ENCODE results near the gene JMJD8. TPM values are rescaled to one million over a fixed set of nuclear protein-coding genes. Genes with fewer than 3 reads are reported as not detected.

Gene JMJD8
- total and polyA plus RNA-seq, 7 donors = 19.1 to 63.5 (median 25.5) TPM

- Histone ChIP-seq H3K27me3 (ENCODE audit: insufficient read depth in 3 of 3, low read length in 2 of 3) (no peaks in the 10 kb centered on the region), H3K36me3 (ENCODE audit: insufficient read depth in 1 of 2, low read depth in 1 of 2) (peaks cover 0 to 9% of the 10 kb centered on the region in 2 donors), H3K4me3 (no peak overlapping the region), H3K27ac (no peak overlapping the region), H3K4me1 (peaks cover 29% of the 10 kb centered on the region), H3K9me3 (no peaks in the 10 kb centered on the region)
- 73 to 84% (median 78%) methylated on average over 6 of the region's 6 CpGs for WGBS, 3 donors
- DNase-seq = no peak
- no peak for ATAC-seq
- intact Hi-C loops (cut with DNase I) = no loop called here
- no peak for TF ChIP-seq CTCF (IDR thresholded peaks at IDR 0.05)
Observed at GRCh38 chr16:718922-719321, 34.8 kb upstream of the JMJD8 start.

- DNase-seq = no peak
- no peak for ATAC-seq
- peaks cover 29% of the 10 kb centered on the region for H3K4me1 ChIP-seq
- peaks cover 0 to 9% of the 10 kb centered on the region in 2 donors for H3K36me3 ChIP-seq (ENCODE audit: insufficient read depth in 1 of 2, low read depth in 1 of 2)
- intact Hi-C loops (cut with DNase I) = no loop called here
- no peak for TF ChIP-seq CTCF (IDR thresholded peaks at IDR 0.05)
- no peak overlapping the region for H3K27ac ChIP-seq
- H3K27me3 ChIP-seq (ENCODE audit: insufficient read depth in 3 of 3, low read length in 2 of 3) = no peaks in the 10 kb centered on the region
- H3K4me3 ChIP-seq = no peak overlapping the region
- 88 to 97% (median 90%) methylated on average over 9 of the region's 9 CpGs for WGBS, 3 donors
- no peaks in the 10 kb centered on the region for H3K9me3 ChIP-seq
Observed at GRCh38 chr16:718389-718788, 34.3 kb upstream of the JMJD8 start.

- peaks cover 0 to 7% of the 10 kb centered on the region in 2 donors for H3K36me3 ChIP-seq (ENCODE audit: insufficient read depth in 1 of 2, low read depth in 1 of 2)
- ATAC-seq (no peak), DNase-seq (no peak)
- 71 to 78% (median 73%) methylated on average over 27 to 32 of the region's 32 CpGs for WGBS, 3 donors
- peaks cover 29% of the 10 kb centered on the region for H3K4me1 ChIP-seq
- no peak overlapping the region for H3K4me3 ChIP-seq
- no peaks in the 10 kb centered on the region for H3K9me3 ChIP-seq
- no peak for TF ChIP-seq CTCF (IDR thresholded peaks at IDR 0.05)
- intact Hi-C loops (cut with DNase I) = no loop called here
- H3K27me3 ChIP-seq (ENCODE audit: insufficient read depth in 3 of 3, low read length in 2 of 3) = no peaks in the 10 kb centered on the region
- no peak overlapping the region for H3K27ac ChIP-seq
Observed at GRCh38 chr16:717450-718245, 33.5 kb upstream of the JMJD8 start.

- Histone ChIP-seq H3K27ac (no peak overlapping the region), H3K4me1 (peaks cover 24% of the 10 kb centered on the region), H3K36me3 (ENCODE audit: insufficient read depth in 1 of 2, low read depth in 1 of 2) (peaks cover 0 to under 1% of the 10 kb centered on the region in 2 donors), H3K9me3 (no peaks in the 10 kb centered on the region), H3K4me3 (no peak overlapping the region), H3K27me3 (ENCODE audit: insufficient read depth in 3 of 3, low read length in 2 of 3) (peaks cover 0 to 2% (median 0%) of the 10 kb centered on the region in 3 donors)
- intact Hi-C loops (cut with DNase I) = no loop called here
- no peak for DNase-seq
- ATAC-seq = no peak
- WGBS, 3 donors = 86 to 88% (median 87%) methylated on average over 26 to 29 of the region's 29 CpGs
- no peak for TF ChIP-seq CTCF (IDR thresholded peaks at IDR 0.05)
Observed at GRCh38 chr16:716768-717325, 32.7 kb upstream of the JMJD8 start.

Data from psoas muscle (tissue), 8 donors.